HCT116 (cell line): ENCODE measurements around the gene NKTR.

Source experiments
- CEBPB ChIP-seq: IDR thresholded peaks from 2 replicates; pipeline ENCODE4 v1.6.1; 2012; ENCODE audit warnings: low read depth
- EZH2 ChIP-seq: fragments of 200-600 bp; sonication (generic); IDR thresholded peaks from 2 replicates; pipeline ENCODE4 v1.6.1; 2017; ENCODE audit warnings: antibody characterized with exemption, mixed run types
- EZH2phosphoT487 ChIP-seq: fragments of 200-600 bp; IDR thresholded peaks from 2 replicates; pipeline ENCODE4 v1.6.1; 2018; ENCODE audit warnings: antibody characterized with exemption, borderline replicate concordance
- JUND ChIP-seq: IDR thresholded peaks from 2 replicates; pipeline ENCODE4 v1.6.1; 2012
- POLR2A ChIP-seq: IDR thresholded peaks from 2 replicates; pipeline ENCODE4 v1.7.0; 2011; ENCODE audit warnings: borderline replicate concordance; ENCODE audit not compliant: insufficient read depth, insufficient read length; ENCODE audit errors: extremely low read depth
- POLR2AphosphoS5 ChIP-seq: IDR thresholded peaks from 2 replicates; pipeline ENCODE4 v1.6.1; 2011; ENCODE audit warnings: mild to moderate bottlenecking, low read depth, low read length, moderate library complexity
- RAD21 ChIP-seq: IDR thresholded peaks from 2 replicates; pipeline ENCODE4 v1.6.1; 2012; ENCODE audit warnings: low read depth, mild to moderate bottlenecking
- TCF7L2 ChIP-seq: IDR thresholded peaks from 2 replicates; pipeline ENCODE4 v1.7.0; 2011; ENCODE audit warnings: borderline replicate concordance, inconsistent platforms; ENCODE audit not compliant: insufficient read depth, insufficient read length; ENCODE audit errors: extremely low read depth
- ZNF274 ChIP-seq: fragments of 200-500 bp; sonication (Bioruptor generic); IDR thresholded peaks from 2 replicates; pipeline ENCODE4 v1.6.1; 2014; ENCODE audit warnings: mild to moderate bottlenecking, low read depth, low read length, inconsistent platforms
- TF ChIP-seq, protein P1 (sequence below), 3 experiments: fragments of 200-600 bp in 1 of 3; sonication (generic) in 1 of 3; IDR thresholded peaks in 2 of 3; conservative IDR thresholded peaks in 1 of 3; 2 replicates each; pipeline ENCODE4 v1.5.1; 2012 to 2017; ENCODE audit warnings: low read depth in 2 of 3, low read length in 2 of 3, antibody characterized with exemption in 1 of 3, borderline replicate concordance in 1 of 3, control low read depth in 1 of 3, mild to moderate bottlenecking in 1 of 3, mixed read lengths in 1 of 3, mixed run types in 1 of 3, moderate library complexity in 1 of 3; ENCODE audit not compliant: insufficient read depth in 1 of 3
- TF ChIP-seq, protein P2 (sequence below): IDR thresholded peaks from 2 replicates; pipeline ENCODE4 v1.6.1; 2012; ENCODE audit warnings: low read depth

DNA sequence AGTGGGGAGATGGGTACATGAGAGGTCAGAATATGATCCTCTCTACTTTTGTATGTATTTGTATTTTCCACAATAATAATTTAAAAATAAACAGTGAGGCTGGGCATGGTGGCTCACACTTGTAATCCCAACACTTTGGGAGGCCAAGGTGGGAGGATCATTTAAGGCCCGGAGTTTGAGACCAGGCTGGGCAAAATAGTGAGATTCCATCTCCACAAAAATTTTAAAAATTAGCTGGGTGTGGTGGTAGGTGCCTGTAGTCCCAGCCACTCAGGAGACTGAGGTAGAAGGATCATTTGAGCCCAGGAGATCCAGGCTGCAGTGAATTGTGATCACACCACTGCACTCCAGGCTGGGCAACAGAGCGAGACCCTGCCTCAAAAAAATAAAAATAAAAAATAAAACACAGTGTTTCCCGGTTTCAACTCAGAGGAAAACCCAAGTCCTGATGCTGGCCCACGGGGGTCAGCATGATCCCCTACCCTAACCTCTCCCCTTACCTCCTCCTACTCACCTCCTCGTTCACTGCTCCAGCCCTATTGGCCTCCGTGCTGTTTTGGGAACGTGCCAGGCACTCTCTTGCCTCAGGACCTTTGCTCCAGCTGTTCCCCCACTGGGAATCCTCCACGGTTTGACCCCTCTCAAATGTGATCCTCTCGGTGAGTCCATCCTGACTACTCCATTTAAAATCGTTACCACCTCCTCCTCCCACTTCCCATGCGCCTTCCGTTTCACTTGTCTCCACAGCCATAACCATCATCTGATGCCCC, 82.0 kb downstream of the NKTR start:
- TF ChIP-seq POLR2A = no peak
- TF ChIP-seq, protein P1, sequence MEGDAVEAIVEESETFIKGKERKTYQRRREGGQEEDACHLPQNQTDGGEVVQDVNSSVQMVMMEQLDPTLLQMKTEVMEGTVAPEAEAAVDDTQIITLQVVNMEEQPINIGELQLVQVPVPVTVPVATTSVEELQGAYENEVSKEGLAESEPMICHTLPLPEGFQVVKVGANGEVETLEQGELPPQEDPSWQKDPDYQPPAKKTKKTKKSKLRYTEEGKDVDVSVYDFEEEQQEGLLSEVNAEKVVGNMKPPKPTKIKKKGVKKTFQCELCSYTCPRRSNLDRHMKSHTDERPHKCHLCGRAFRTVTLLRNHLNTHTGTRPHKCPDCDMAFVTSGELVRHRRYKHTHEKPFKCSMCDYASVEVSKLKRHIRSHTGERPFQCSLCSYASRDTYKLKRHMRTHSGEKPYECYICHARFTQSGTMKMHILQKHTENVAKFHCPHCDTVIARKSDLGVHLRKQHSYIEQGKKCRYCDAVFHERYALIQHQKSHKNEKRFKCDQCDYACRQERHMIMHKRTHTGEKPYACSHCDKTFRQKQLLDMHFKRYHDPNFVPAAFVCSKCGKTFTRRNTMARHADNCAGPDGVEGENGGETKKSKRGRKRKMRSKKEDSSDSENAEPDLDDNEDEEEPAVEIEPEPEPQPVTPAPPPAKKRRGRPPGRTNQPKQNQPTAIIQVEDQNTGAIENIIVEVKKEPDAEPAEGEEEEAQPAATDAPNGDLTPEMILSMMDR (IDR thresholded peaks at IDR 0.05 in 2 of 3, conservative IDR thresholded peaks at IDR 0.05 in 1 of 3; ENCODE audit: borderline replicate concordance in 1 of 3, insufficient read depth in 1 of 3, low read depth in 2 of 3, low read length in 2 of 3) = no peak
- no peak for TF ChIP-seq EZH2phosphoT487
- TF ChIP-seq CEBPB = no peak
- TF ChIP-seq POLR2AphosphoS5 = no peak
- TF ChIP-seq EZH2 = no peak
- TF ChIP-seq ZNF274 = no peak
- TF ChIP-seq, protein P2, sequence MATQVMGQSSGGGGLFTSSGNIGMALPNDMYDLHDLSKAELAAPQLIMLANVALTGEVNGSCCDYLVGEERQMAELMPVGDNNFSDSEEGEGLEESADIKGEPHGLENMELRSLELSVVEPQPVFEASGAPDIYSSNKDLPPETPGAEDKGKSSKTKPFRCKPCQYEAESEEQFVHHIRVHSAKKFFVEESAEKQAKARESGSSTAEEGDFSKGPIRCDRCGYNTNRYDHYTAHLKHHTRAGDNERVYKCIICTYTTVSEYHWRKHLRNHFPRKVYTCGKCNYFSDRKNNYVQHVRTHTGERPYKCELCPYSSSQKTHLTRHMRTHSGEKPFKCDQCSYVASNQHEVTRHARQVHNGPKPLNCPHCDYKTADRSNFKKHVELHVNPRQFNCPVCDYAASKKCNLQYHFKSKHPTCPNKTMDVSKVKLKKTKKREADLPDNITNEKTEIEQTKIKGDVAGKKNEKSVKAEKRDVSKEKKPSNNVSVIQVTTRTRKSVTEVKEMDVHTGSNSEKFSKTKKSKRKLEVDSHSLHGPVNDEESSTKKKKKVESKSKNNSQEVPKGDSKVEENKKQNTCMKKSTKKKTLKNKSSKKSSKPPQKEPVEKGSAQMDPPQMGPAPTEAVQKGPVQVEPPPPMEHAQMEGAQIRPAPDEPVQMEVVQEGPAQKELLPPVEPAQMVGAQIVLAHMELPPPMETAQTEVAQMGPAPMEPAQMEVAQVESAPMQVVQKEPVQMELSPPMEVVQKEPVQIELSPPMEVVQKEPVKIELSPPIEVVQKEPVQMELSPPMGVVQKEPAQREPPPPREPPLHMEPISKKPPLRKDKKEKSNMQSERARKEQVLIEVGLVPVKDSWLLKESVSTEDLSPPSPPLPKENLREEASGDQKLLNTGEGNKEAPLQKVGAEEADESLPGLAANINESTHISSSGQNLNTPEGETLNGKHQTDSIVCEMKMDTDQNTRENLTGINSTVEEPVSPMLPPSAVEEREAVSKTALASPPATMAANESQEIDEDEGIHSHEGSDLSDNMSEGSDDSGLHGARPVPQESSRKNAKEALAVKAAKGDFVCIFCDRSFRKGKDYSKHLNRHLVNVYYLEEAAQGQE = no peak
- TF ChIP-seq JUND = no peak
- no peak for TF ChIP-seq TCF7L2
- no peak for TF ChIP-seq RAD21
